ENCODE measurements around the gene TRAPPC14.

TRAPPC14 gene

DNA sequence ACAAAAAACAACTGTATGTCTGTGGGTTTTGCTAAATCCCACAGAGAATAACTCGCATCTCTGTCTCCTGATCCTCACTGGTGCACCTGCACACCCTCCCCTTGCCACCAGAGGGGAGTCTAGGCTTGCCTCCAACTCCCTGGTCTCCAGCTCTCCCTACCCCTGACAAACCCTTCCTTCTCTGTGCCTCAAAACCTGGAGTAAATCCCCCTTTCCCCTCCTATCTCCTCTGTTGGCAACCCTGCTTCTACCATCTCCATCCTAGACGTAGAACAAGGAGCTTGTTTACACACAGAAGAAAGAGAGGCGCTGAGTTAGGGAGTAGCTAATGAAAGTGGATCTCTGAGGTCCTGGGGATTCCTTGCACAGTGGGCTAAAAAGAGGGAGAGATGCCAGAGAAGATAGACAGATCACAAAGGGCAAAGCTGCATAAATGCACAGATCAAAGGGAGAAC lies 25.8 kb downstream of the TRAPPC14 start (continued):
- TF ChIP-seq ZBTB49 (tag by site-specific recombination; IDR thresholded peaks at IDR 0.05; ENCODE audit: low read depth) (no peak), ZNF37A (tag by site-specific recombination; IDR thresholded peaks at IDR 0.05) (no peak), GLIS1 (tag by site-specific recombination; IDR thresholded peaks at IDR 0.05) (no peak), KLF7 (tag by site-specific recombination; IDR thresholded peaks at IDR 0.05; ENCODE audit: borderline replicate concordance) (no peak), ZNF544 (tag by site-specific recombination; IDR thresholded peaks at IDR 0.05) (no peak), ZNF114 (tag by site-specific recombination; IDR thresholded peaks at IDR 0.05) (no peak), ZNF248 (tag by site-specific recombination; IDR thresholded peaks at IDR 0.05) (no peak), ZNF843 (tag by site-specific recombination; IDR thresholded peaks at IDR 0.05) (no peak), ZNF660 (tag by site-specific recombination; IDR thresholded peaks at IDR 0.05) (0 out of 2 replicates have a peak, but pooled peaks have one; percentile 44), ZNF596 (tag by site-specific recombination; IDR thresholded peaks at IDR 0.05) (no peak), ZNF133 (tag by site-specific recombination; IDR thresholded peaks at IDR 0.05) (no peak), ZNF510 (tag by site-specific recombination; IDR thresholded peaks at IDR 0.05; ENCODE audit: insufficient replicate concordance) (no peak), ZBTB8A (tag by site-specific recombination; IDR thresholded peaks at IDR 0.05) (no peak; the same call in 1 of the 2 replicates), ZNF558 (tag by site-specific recombination; IDR thresholded peaks at IDR 0.05) (no peak), IKZF3 (tag by site-specific recombination; IDR thresholded peaks at IDR 0.05) (peak; percentile 52), ZBTB7A (tag by site-specific recombination; IDR thresholded peaks at IDR 0.05; ENCODE audit: low read depth) (no peak), ZNF654 (tag by site-specific recombination; IDR thresholded peaks at IDR 0.05; ENCODE audit: low read depth) (peak; percentile 99), ZNF626 (tag by site-specific recombination; IDR thresholded peaks at IDR 0.05) (no peak), ZNF571 (tag by site-specific recombination; IDR thresholded peaks at IDR 0.05) (no peak), ZNF404 (tag by site-specific recombination; IDR thresholded peaks at IDR 0.05) (no peak), KLF8 (tag by site-specific recombination; IDR thresholded peaks at IDR 0.05) (0 out of 2 replicates have a peak, but pooled peaks have one; percentile 41), PRDM1 (tag by site-specific recombination; IDR thresholded peaks at IDR 0.05) (no peak), ZXDB (tag by site-specific recombination; IDR thresholded peaks at IDR 0.05) (no peak), ZNF426 (tag by site-specific recombination; IDR thresholded peaks at IDR 0.05) (no peak)
- TF ChIP-seq, protein P1, sequence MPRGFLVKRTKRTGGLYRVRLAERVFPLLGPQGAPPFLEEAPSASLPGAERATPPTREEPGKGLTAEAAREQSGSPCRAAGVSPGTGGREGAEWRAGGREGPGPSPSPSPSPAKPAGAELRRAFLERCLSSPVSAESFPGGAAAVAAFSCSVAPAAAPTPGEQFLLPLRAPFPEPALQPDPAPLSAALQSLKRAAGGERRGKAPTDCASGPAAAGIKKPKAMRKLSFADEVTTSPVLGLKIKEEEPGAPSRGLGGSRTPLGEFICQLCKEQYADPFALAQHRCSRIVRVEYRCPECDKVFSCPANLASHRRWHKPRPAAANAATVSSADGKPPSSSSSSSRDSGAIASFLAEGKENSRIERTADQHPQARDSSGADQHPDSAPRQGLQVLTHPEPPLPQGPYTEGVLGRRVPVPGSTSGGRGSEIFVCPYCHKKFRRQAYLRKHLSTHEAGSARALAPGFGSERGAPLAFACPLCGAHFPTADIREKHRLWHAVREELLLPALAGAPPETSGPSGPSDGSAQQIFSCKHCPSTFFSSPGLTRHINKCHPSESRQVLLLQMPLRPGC (tag by site-specific recombination; IDR thresholded peaks at IDR 0.05), result no peak
- TF ChIP-seq, protein P2, sequence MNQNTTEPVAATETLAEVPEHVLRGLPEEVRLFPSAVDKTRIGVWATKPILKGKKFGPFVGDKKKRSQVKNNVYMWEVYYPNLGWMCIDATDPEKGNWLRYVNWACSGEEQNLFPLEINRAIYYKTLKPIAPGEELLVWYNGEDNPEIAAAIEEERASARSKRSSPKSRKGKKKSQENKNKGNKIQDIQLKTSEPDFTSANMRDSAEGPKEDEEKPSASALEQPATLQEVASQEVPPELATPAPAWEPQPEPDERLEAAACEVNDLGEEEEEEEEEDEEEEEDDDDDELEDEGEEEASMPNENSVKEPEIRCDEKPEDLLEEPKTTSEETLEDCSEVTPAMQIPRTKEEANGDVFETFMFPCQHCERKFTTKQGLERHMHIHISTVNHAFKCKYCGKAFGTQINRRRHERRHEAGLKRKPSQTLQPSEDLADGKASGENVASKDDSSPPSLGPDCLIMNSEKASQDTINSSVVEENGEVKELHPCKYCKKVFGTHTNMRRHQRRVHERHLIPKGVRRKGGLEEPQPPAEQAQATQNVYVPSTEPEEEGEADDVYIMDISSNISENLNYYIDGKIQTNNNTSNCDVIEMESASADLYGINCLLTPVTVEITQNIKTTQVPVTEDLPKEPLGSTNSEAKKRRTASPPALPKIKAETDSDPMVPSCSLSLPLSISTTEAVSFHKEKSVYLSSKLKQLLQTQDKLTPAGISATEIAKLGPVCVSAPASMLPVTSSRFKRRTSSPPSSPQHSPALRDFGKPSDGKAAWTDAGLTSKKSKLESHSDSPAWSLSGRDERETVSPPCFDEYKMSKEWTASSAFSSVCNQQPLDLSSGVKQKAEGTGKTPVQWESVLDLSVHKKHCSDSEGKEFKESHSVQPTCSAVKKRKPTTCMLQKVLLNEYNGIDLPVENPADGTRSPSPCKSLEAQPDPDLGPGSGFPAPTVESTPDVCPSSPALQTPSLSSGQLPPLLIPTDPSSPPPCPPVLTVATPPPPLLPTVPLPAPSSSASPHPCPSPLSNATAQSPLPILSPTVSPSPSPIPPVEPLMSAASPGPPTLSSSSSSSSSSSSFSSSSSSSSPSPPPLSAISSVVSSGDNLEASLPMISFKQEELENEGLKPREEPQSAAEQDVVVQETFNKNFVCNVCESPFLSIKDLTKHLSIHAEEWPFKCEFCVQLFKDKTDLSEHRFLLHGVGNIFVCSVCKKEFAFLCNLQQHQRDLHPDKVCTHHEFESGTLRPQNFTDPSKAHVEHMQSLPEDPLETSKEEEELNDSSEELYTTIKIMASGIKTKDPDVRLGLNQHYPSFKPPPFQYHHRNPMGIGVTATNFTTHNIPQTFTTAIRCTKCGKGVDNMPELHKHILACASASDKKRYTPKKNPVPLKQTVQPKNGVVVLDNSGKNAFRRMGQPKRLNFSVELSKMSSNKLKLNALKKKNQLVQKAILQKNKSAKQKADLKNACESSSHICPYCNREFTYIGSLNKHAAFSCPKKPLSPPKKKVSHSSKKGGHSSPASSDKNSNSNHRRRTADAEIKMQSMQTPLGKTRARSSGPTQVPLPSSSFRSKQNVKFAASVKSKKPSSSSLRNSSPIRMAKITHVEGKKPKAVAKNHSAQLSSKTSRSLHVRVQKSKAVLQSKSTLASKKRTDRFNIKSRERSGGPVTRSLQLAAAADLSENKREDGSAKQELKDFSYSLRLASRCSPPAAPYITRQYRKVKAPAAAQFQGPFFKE (tag by site-specific recombination; IDR thresholded peaks at IDR 0.05; ENCODE audit: borderline replicate concordance), result no peak

All from HEK293 (cell line).